MM.1S (cell line): Measurements from ENCODE around the gene HDLBP.

ENCODE experiments used
- DNase-seq: peaks from one replicate; pipeline ENCODE4 v3.0.0-alpha.2; 2015
- H2AFZ ChIP-seq: fragments of 300-600 bp; sonication (generic); 2 replicates; pipeline ENCODE4 v1.6.0; 2016; ENCODE audit warnings: antibody characterized with exemption, low read length
- H3F3A ChIP-seq: fragments of 300-600 bp; sonication (generic); 2 replicates; pipeline ENCODE4 v1.6.1; 2016; ENCODE audit warnings: mild to moderate bottlenecking, antibody characterized with exemption, low read length, moderate library complexity, mixed read lengths; ENCODE audit not compliant: insufficient read depth
- H3K27ac ChIP-seq: fragments of 300-600 bp; sonication (generic); 2 replicates; pipeline ENCODE4 v1.5.1; 2016; ENCODE audit warnings: mild to moderate bottlenecking, low read length
- H3K27me3 ChIP-seq: fragments of 300-600 bp; sonication (generic); replicated peaks from 2 replicates; pipeline ENCODE4 v1.6.0; 2016; ENCODE audit warnings: low read length; ENCODE audit not compliant: insufficient read depth
- H3K36me3 ChIP-seq: fragments of 300-600 bp; sonication (generic); replicated peaks from 2 replicates; pipeline ENCODE4 v1.6.1; 2016; ENCODE audit warnings: mild to moderate bottlenecking, low read length, mixed read lengths; ENCODE audit not compliant: insufficient read depth
- H3K4me1 ChIP-seq: fragments of 300-600 bp; sonication (generic); 2 replicates; pipeline ENCODE4 v1.6.1; 2016; ENCODE audit warnings: low read length, mixed read lengths
- H3K4me2 ChIP-seq: fragments of 300-600 bp; sonication (generic); 2 replicates; pipeline ENCODE4 v1.6.0; 2016; ENCODE audit warnings: low read depth, low read length
- H3K4me3 ChIP-seq: fragments of 300-600 bp; sonication (generic); 2 replicates; pipeline ENCODE4 v1.5.1; 2016; ENCODE audit warnings: low read length, mixed read lengths
- H3K79me2 ChIP-seq: fragments of 300-600 bp; sonication (generic); 2 replicates; pipeline ENCODE4 v1.6.1; 2016; ENCODE audit warnings: mixed run types, low read length, mixed read lengths
- H3K9ac ChIP-seq: fragments of 300-600 bp; sonication (generic); 2 replicates; pipeline ENCODE4 v1.6.1; 2016; ENCODE audit warnings: low read length, mixed read lengths
- H3K9me2 ChIP-seq: fragments of 300-600 bp; sonication (generic); replicated peaks from 2 replicates; pipeline ENCODE4 v1.6.1; 2016; ENCODE audit warnings: mild to moderate bottlenecking, low read length, mixed read lengths; ENCODE audit not compliant: insufficient read depth
- H3K9me3 ChIP-seq: fragments of 300-600 bp; sonication (generic); replicated peaks from 2 replicates; pipeline ENCODE4 v1.6.1; 2016; ENCODE audit warnings: mild to moderate bottlenecking, low read length, mixed read lengths; ENCODE audit not compliant: insufficient read depth
- H4K20me1 ChIP-seq: fragments of 300-600 bp; sonication (generic); 2 replicates; pipeline ENCODE4 v1.6.1; 2016; ENCODE audit warnings: mild to moderate bottlenecking, low read length, moderate library complexity, mixed read lengths; ENCODE audit not compliant: insufficient read depth
- CTCF ChIP-seq: fragments of 300-600 bp; sonication (generic); IDR thresholded peaks from 2 replicates; pipeline ENCODE4 v1.5.1; 2016; ENCODE audit warnings: antibody characterized with exemption, low read length, mixed read lengths
- EZH2 ChIP-seq: fragments of 300-600 bp; sonication (generic); optimal IDR thresholded peaks from 2 replicates; pipeline ENCODE3; 2017; ENCODE audit warnings: low read depth, mild to moderate bottlenecking, antibody characterized with exemption, low read length, mixed read lengths
- EZH2phosphoT487 ChIP-seq: fragments of 300-600 bp; sonication (generic); IDR thresholded peaks from 2 replicates; pipeline ENCODE4 v1.6.1; 2018; ENCODE audit warnings: antibody characterized with exemption, low read length

Gene HDLBP

GRCh38 chr2:241187918-241188234 is 127.6 kb downstream of the HDLBP start:
- Histone ChIP-seq H3K27ac (no peak overlapping the region), H3K79me2 (no peaks in the 10 kb centered on the region), H2AFZ (no peak overlapping the region), H3K9me2 (no peaks in the 10 kb centered on the region), H3K4me2 (no peak overlapping the region), H3K9ac (no peak overlapping the region), H3K4me3 (no peak overlapping the region), H3K4me1 (no peaks in the 10 kb centered on the region), H3K36me3 (no peaks in the 10 kb centered on the region), H4K20me1 (no peaks in the 10 kb centered on the region), H3K9me3 (no peaks in the 10 kb centered on the region), H3K27me3 (no peaks in the 10 kb centered on the region; the same call in 1 of the 2 replicates), H3F3A (no peaks in the 10 kb centered on the region)
- DNase-seq = no peak
- TF ChIP-seq CTCF (no peak), EZH2phosphoT487 (no peak), EZH2 (no peak)

- Histone ChIP-seq H3K79me2 (no peaks in the 10 kb centered on the region), H3F3A (no peaks in the 10 kb centered on the region), H3K27me3 (no peaks in the 10 kb centered on the region; the same call in 1 of the 2 replicates), H3K36me3 (no peaks in the 10 kb centered on the region), H3K4me1 (no peaks in the 10 kb centered on the region), H3K4me2 (no peak overlapping the region), H4K20me1 (no peaks in the 10 kb centered on the region), H3K4me3 (no peak overlapping the region), H3K9ac (no peak overlapping the region), H2AFZ (no peak overlapping the region), H3K27ac (no peak overlapping the region), H3K9me3 (no peaks in the 10 kb centered on the region), H3K9me2 (no peaks in the 10 kb centered on the region)
- TF ChIP-seq CTCF = no peak
- TF ChIP-seq EZH2phosphoT487 = no peak
- TF ChIP-seq EZH2 = no peak
- no peak for DNase-seq
Measured at GRCh38 chr2:241187101-241187917, 128.2 kb downstream of the HDLBP start.

GRCh38 chr2:241185961-241186360 is 129.5 kb downstream of the HDLBP start:
- H3K4me1 ChIP-seq = no peaks in the 10 kb centered on the region
- H3K27me3 ChIP-seq = no peaks in the 10 kb centered on the region; the same call in 1 of the 2 replicates
- no peak overlapping the region for H3K4me3 ChIP-seq
- no peak overlapping the region for H3K27ac ChIP-seq
- TF ChIP-seq EZH2 (no peak), CTCF (no peak), EZH2phosphoT487 (no peak)
- H3K79me2 ChIP-seq = no peaks in the 10 kb centered on the region
- H3K4me2 ChIP-seq = no peak overlapping the region
- no peaks in the 10 kb centered on the region for H4K20me1 ChIP-seq
- DNase-seq = no peak
- no peak overlapping the region for H3K9ac ChIP-seq
- H3K9me3 ChIP-seq = no peaks in the 10 kb centered on the region
- H3K36me3 ChIP-seq = no peaks in the 10 kb centered on the region
- H3K9me2 ChIP-seq = no peaks in the 10 kb centered on the region
- no peak overlapping the region for H2AFZ ChIP-seq
- H3F3A ChIP-seq = no peaks in the 10 kb centered on the region
